AG09309 (cell line): ENCODE measurements around the gene CEBPE.

Experiments
- DNase-seq: peaks from one replicate; pipeline ENCODE4 v3.0.0-alpha.2; 2010; ENCODE audit warnings: low read depth
- H3K4me3 ChIP-seq: 2 replicates; pipeline ENCODE4 v1.5.1; 2011; ENCODE audit warnings: mild to moderate bottlenecking, low read depth, low read length, moderate library complexity; ENCODE audit not compliant: control insufficient read depth
- CTCF ChIP-seq: IDR thresholded peaks from 2 replicates; pipeline ENCODE4 v1.5.1; 2011; ENCODE audit warnings: mild to moderate bottlenecking, low read depth, low read length, inconsistent platforms; ENCODE audit not compliant: insufficient read depth, control insufficient read depth; ENCODE audit errors: missing control alignments

Gene CEBPE

GRCh38 chr14:23124337-23124954, 5.4 kb upstream of the CEBPE start:
- DNase-seq, result no peak
- no peak overlapping the region for H3K4me3 ChIP-seq
- TF ChIP-seq CTCF, result no peak

- no peak for TF ChIP-seq CTCF
- DNase-seq, result no peak
- H3K4me3 ChIP-seq, result no peak overlapping the region
These were observed 4.4 kb upstream of the CEBPE start for GRCh38 chr14:23123419-23123818.

- no peak overlapping the region for H3K4me3 ChIP-seq
- DNase-seq, result no peak
- no peak for TF ChIP-seq CTCF
These were observed 3.0 kb upstream of the CEBPE start for GRCh38 chr14:23122086-23122485.

GRCh38 chr14:23121361-23121771, 2.3 kb upstream of the CEBPE start:
- H3K4me3 ChIP-seq, result no peak overlapping the region
- DNase-seq, result peak; percentile 31
- no peak for TF ChIP-seq CTCF

- peak; percentile 37 for DNase-seq
- peak; percentile 100 for TF ChIP-seq CTCF
- no peak overlapping the region for H3K4me3 ChIP-seq
These were observed 1.6 kb upstream of the CEBPE start for GRCh38 chr14:23120541-23121251.

GRCh38 chr14:23119363-23120327, 590 bp upstream of the CEBPE start:
- H3K4me3 ChIP-seq, result no peak overlapping the region
- TF ChIP-seq CTCF, result no peak
- DNase-seq, result no peak
